22Rv1 (cell line): Measurements from ENCODE around the gene RDH12.

ENCODE experiments used
- CTCF ChIP-seq: fragments of 450-650 bp; IDR thresholded peaks from 2 replicates; pipeline ENCODE4 v1.5.1; 2017; ENCODE audit warnings: mild to moderate bottlenecking
- ZFX ChIP-seq: fragments of 450-650 bp; IDR thresholded peaks from 2 replicates; pipeline ENCODE4 v1.6.1; 2017; ENCODE audit warnings: antibody characterized with exemption, borderline replicate concordance

- TF ChIP-seq CTCF (no peak), ZFX (no peak)
These were observed 22.7 kb upstream of the RDH12 start for GRCh38 chr14:67679006-67679405.
